Activated B cell treated with CpG ODN at 0.5 μM for 24 hours (primary cell): ENCODE measurements around the gene PELI2. TPM values are rescaled to one million over a fixed set of nuclear protein-coding genes. Genes with fewer than 3 reads are reported as not detected.

ENCODE experiments used
- ATAC-seq: fragments of 200-7000 bp; cut with Tn5 transposase; one replicate; pipeline ENCODE4 v1.10.0; 2021; ENCODE audit warnings: low read depth, mild to moderate bottlenecking, moderate library complexity
- CTCF ChIA-PET: fragments of 350-600 bp; sonication (Branson Sonifier 250); formaldehyde crosslinking; loops from one replicate; lab custom pipeline; 2021; ENCODE audit warnings: antibody characterized with exemption; lab: Charles Lee
- POLR2A ChIA-PET: fragments of 350-600 bp; sonication (Branson Sonifier 250); formaldehyde crosslinking; loops from one replicate; lab custom pipeline; 2021; ENCODE audit warnings: antibody characterized with exemption; lab: Charles Lee
- DNase-seq: peaks from one replicate; pipeline ENCODE4 v3.0.0; 2022
- H3K27ac Mint-ChIP-seq: one replicate; pipeline ENCODE4 v1.8.0; 2020; ENCODE audit warnings: mixed read lengths
- H3K27me3 Mint-ChIP-seq: one replicate; pipeline ENCODE4 v1.8.0; 2021; ENCODE audit warnings: mixed read lengths
- H3K36me3 Mint-ChIP-seq: one replicate; pipeline ENCODE4 v1.8.0; 2021; ENCODE audit warnings: low read depth, mixed read lengths
- H3K4me1 Mint-ChIP-seq: one replicate; pipeline ENCODE4 v1.8.0; 2021; ENCODE audit warnings: mixed read lengths
- H3K4me3 Mint-ChIP-seq: one replicate; pipeline ENCODE4 v1.8.0; 2020; ENCODE audit warnings: mild to moderate bottlenecking, mixed read lengths
- H3K9me3 Mint-ChIP-seq: one replicate; pipeline ENCODE4 v1.8.0; 2020; ENCODE audit warnings: mixed read lengths
- intact Hi-C: fragments of 100-400 bp; cut with micrococcal nuclease; formaldehyde crosslinking; loops from one replicate; pipeline ENCODE4 v1.15.1; 2024
- total RNA-seq: library from RNA; stranded (reverse); gene quantifications from 2 replicates; pipeline ENCODE4 v1.2.3, GENCODE V29; 2022
- TF ChIP-seq, protein P1 (sequence below): fragments of 200-600 bp; IDR thresholded peaks from one replicate; pipeline ENCODE4 v1.8.0; 2022; ENCODE audit warnings: antibody characterized with exemption, mild to moderate bottlenecking

The PELI2 gene
- total RNA-seq, 1 donor from 2014 or later: 6.1 TPM

DNA sequence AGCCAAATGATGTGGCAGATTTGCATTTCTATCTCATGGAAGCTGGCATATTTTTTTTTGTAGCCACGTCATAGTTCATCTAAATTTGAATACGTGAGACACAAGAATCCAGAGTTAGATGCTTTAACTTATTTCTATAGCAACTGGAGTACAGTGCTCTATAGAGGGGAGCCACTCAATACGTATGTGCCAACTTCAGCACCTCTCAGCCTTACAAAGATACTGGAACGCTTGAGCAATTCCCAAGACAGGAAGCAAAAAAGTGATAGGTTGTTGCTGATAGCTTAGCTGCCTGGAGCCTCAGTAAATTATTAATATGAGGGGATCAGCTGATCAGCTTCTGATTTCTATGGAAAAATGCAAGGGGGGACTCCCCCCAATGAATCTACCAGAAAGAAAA, 24.1 kb upstream of the PELI2 start:
- H3K27ac Mint-ChIP-seq: no peak overlapping the region
- ChIA-PET POLR2A (no interaction called here), CTCF (no interaction called here)
- DNase-seq: no peak
- H3K27me3 Mint-ChIP-seq: peaks cover 9% of the 10 kb centered on the region
- intact Hi-C loops: no loop called here
- H3K36me3 Mint-ChIP-seq: no peaks in the 10 kb centered on the region
- H3K9me3 Mint-ChIP-seq: no peaks in the 10 kb centered on the region
- H3K4me3 Mint-ChIP-seq: no peak overlapping the region
- H3K4me1 Mint-ChIP-seq: no peaks in the 10 kb centered on the region
- TF ChIP-seq, protein P1, sequence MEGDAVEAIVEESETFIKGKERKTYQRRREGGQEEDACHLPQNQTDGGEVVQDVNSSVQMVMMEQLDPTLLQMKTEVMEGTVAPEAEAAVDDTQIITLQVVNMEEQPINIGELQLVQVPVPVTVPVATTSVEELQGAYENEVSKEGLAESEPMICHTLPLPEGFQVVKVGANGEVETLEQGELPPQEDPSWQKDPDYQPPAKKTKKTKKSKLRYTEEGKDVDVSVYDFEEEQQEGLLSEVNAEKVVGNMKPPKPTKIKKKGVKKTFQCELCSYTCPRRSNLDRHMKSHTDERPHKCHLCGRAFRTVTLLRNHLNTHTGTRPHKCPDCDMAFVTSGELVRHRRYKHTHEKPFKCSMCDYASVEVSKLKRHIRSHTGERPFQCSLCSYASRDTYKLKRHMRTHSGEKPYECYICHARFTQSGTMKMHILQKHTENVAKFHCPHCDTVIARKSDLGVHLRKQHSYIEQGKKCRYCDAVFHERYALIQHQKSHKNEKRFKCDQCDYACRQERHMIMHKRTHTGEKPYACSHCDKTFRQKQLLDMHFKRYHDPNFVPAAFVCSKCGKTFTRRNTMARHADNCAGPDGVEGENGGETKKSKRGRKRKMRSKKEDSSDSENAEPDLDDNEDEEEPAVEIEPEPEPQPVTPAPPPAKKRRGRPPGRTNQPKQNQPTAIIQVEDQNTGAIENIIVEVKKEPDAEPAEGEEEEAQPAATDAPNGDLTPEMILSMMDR: no peak
- no peak for ATAC-seq

DNA sequence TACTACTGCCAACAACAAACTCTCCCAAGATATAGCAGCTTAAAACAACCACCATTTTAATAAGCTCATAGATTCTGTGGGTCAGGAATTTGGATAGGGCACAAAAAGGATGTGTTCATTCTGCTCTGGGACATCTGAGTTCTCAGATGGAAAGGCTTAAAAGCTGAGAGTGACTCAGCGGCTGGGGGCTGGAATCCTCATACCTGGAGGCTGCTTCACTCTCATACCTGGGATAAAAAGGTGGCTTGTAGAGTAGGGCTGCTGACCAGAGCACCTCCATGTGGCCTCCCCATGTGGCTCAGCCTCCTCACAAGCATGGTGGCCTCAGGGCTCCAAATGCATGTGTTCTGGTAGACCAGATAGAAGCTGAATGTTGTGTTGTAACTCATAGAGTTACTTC, 20.2 kb upstream of the PELI2 start:
- no peak for ATAC-seq
- intact Hi-C loops: no loop called here
- H3K27me3 Mint-ChIP-seq: peaks cover 15% of the 10 kb centered on the region
- DNase-seq: no peak
- no peak overlapping the region for H3K27ac Mint-ChIP-seq
- no peaks in the 10 kb centered on the region for H3K9me3 Mint-ChIP-seq
- TF ChIP-seq, protein P1: no peak
- no peak overlapping the region for H3K4me3 Mint-ChIP-seq
- no peaks in the 10 kb centered on the region for H3K36me3 Mint-ChIP-seq
- no peaks in the 10 kb centered on the region for H3K4me1 Mint-ChIP-seq
- POLR2A ChIA-PET: no interaction called here
- CTCF ChIA-PET: no interaction called here

DNA sequence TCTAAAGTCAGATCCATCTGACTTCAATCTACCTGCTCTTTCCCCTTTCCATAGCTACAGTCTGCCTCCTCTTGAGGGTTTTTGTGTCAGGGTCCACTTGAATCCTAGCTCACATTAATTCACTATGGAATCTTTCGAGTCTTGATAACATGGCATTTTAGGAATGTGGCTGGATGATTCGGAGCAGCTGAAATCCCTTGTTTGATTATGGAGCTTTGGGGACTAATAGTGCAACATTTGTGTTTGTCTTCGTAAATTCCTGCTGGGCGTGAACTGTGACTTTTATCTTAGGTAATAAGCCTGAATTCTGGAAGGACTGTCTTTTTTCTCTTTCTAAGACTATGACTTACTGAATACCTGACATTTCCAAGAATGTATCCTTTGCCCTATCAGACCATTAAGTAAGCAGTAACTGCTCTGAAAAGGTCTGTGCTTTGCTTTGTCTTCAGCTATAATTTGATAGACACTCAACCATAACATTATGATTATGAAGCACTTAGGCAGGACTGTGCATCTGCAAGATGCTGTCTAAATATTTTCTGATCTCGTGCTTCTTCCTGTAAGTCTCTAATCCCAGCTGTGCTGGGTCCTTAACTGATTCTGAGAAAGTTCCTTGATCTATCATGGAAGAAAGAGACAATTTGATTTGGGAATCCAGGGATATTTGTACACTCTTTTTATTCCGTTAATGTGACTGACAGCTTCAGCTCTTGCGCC, 19.0 kb upstream of the PELI2 start:
- H3K36me3 Mint-ChIP-seq: no peaks in the 10 kb centered on the region
- intact Hi-C loops: no loop called here
- ATAC-seq (no peak), DNase-seq (no peak)
- CTCF ChIA-PET: no interaction called here
- no peaks in the 10 kb centered on the region for H3K4me1 Mint-ChIP-seq
- no peak overlapping the region for H3K27ac Mint-ChIP-seq
- H3K4me3 Mint-ChIP-seq: no peak overlapping the region
- peaks cover 15% of the 10 kb centered on the region for H3K27me3 Mint-ChIP-seq
- TF ChIP-seq, protein P1: no peak
- no peaks in the 10 kb centered on the region for H3K9me3 Mint-ChIP-seq
- POLR2A ChIA-PET: no interaction called here

DNA sequence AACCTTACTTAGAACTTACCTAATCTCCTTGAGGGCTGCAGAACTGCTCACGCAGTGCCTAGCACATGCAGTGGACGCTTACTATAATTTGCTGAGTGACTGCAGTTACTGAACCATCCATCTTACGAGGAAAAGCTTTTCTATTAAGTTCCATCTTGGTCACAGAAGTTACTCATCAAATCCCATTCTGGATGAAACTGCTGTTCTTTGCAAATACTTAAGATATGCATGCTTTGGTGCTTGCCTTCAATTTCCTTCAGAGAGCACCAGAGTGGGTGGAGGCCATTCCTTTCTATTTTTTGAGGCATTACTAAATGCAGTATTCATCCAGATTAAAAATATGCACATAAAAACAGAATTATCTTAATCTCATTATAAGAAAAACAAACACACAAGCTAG, 17.7 kb upstream of the PELI2 start:
- no peaks in the 10 kb centered on the region for H3K4me1 Mint-ChIP-seq
- DNase-seq: no peak
- intact Hi-C loops: no loop called here
- ATAC-seq: no peak
- no peaks in the 10 kb centered on the region for H3K9me3 Mint-ChIP-seq
- peaks cover 13% of the 10 kb centered on the region for H3K27me3 Mint-ChIP-seq
- H3K36me3 Mint-ChIP-seq: no peaks in the 10 kb centered on the region
- TF ChIP-seq, protein P1: no peak
- no peak overlapping the region for H3K4me3 Mint-ChIP-seq
- no peak overlapping the region for H3K27ac Mint-ChIP-seq
- ChIA-PET CTCF (no interaction called here), POLR2A (no interaction called here)

DNA sequence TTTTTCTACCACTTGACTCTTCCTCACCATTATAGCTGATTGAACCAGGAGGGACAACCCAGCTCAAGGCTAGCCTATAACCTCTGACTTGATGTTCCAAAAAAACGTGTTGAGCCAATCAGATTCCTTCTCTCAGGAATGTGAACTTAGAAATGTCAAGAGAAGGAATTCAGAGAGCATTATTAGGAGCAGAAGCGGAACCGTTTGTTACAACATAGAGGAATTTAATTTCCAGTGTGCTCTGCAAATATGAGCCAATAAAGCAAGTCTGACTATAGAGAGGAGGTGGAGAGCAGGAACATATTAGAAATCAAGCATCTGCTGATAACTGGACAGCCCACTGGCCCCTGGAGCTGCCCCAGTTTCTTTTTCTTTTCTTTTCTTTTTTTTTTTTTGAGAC, 15.3 kb upstream of the PELI2 start:
- Mint-ChIP-seq H3K27ac (no peak overlapping the region), H3K27me3 (peaks cover 6% of the 10 kb centered on the region), H3K36me3 (no peaks in the 10 kb centered on the region), H3K9me3 (no peaks in the 10 kb centered on the region), H3K4me3 (no peak overlapping the region), H3K4me1 (no peaks in the 10 kb centered on the region)
- ChIA-PET CTCF (no interaction called here), POLR2A (no interaction called here)
- TF ChIP-seq, protein P1: no peak
- no peak for ATAC-seq
- DNase-seq: no peak
- intact Hi-C loops: no loop called here
